ENCODE data around the gene ATP10B.

GRCh38 chr5:160629003-160629402 lies 223.0 kb downstream of the ATP10B start:
- no peak for TF ChIP-seq CTCF (optimal IDR thresholded peaks at IDR 0.05 in 1 of 3, IDR thresholded peaks at IDR 0.05 in 1 of 3, conservative IDR thresholded peaks at IDR 0.05 in 1 of 3; ENCODE audit: extremely low read depth in 1 of 3, insufficient read depth in 2 of 3, low read length in 3 of 3)
- no peak for TF ChIP-seq EZH2 (IDR thresholded peaks at IDR 0.05; ENCODE audit: low read length)

Measured in keratinocyte (primary cell).